GM21367 (cell line): ENCODE measurements around the gene GATA1.

Experiments used
- ATAC-seq: cut with Tn5 transposase; IDR thresholded peaks from one replicate; pipeline ENCODE4 v1.9.1; 2021; ENCODE audit not compliant: unreplicated experiment

Gene GATA1

GRCh38 chrX:48786341-48786800 lies at the start of gene GATA1:
TSS of gene GATA1 (plus strand) at chrX:48786590. CDS start at chrX:48791110, 4,520 bp downstream.
- ATAC-seq, result no peak

- ATAC-seq, result no peak
Measured at GRCh38 chrX:48736878-48737212, 49.5 kb upstream of the GATA1 start.

- ATAC-seq, result peak; percentile 94
Measured at GRCh38 chrX:48737213-48737938, 49.0 kb upstream of the GATA1 start.

GRCh38 chrX:48737940-48738339 lies 48.5 kb upstream of the GATA1 start:
- ATAC-seq, result no peak

GRCh38 chrX:48741834-48742233 lies 44.6 kb upstream of the GATA1 start:
- no peak for ATAC-seq

GRCh38 chrX:48745222-48745621 lies 41.2 kb upstream of the GATA1 start:
- no peak for ATAC-seq

GRCh38 chrX:48747415-48748016 lies 38.9 kb upstream of the GATA1 start:
- ATAC-seq, result no peak

- ATAC-seq, result no peak
Measured at GRCh38 chrX:48749182-48749581, 37.2 kb upstream of the GATA1 start.

- no peak for ATAC-seq
Measured at GRCh38 chrX:48751343-48751742, 35.0 kb upstream of the GATA1 start.

GRCh38 chrX:48752498-48752897 lies 33.9 kb upstream of the GATA1 start:
- no peak for ATAC-seq

- no peak for ATAC-seq
Measured at GRCh38 chrX:48753708-48754228, 32.6 kb upstream of the GATA1 start.

GRCh38 chrX:48754238-48754637 lies 32.2 kb upstream of the GATA1 start:
- no peak for ATAC-seq

GRCh38 chrX:48761674-48762471 lies 24.5 kb upstream of the GATA1 start, which contains the start of gene GLOD5:
TSS of gene GLOD5 (plus strand) at chrX:48761747. CDS start at chrX:48761791, 44 bp downstream.
- ATAC-seq, result no peak

- ATAC-seq, result no peak
Measured at GRCh38 chrX:48769230-48769629, 17.2 kb upstream of the GATA1 start.

- ATAC-seq, result no peak
Measured at GRCh38 chrX:48770296-48770695, 16.1 kb upstream of the GATA1 start.

- no peak for ATAC-seq
Measured at GRCh38 chrX:48772602-48773001, 13.8 kb upstream of the GATA1 start.

- no peak for ATAC-seq
Measured at GRCh38 chrX:48776818-48777439, 9.5 kb upstream of the GATA1 start.

- no peak for ATAC-seq
Measured at GRCh38 chrX:48779399-48779798, 7.0 kb upstream of the GATA1 start.

GRCh38 chrX:48781705-48782104 lies 4.7 kb upstream of the GATA1 start:
- no peak for ATAC-seq

GRCh38 chrX:48782216-48782615 lies 4.2 kb upstream of the GATA1 start:
- no peak for ATAC-seq

- no peak for ATAC-seq
Measured at GRCh38 chrX:48782795-48783194, 3.6 kb upstream of the GATA1 start.
